GM18873 (cell line): Measurements from ENCODE around the gene RNF39.

ENCODE experiments used
- ATAC-seq: cut with Tn5 transposase; IDR thresholded peaks from one replicate; pipeline ENCODE4 v1.9.1; 2021; ENCODE audit warnings: mild to moderate bottlenecking, moderate library complexity, moderate number of reproducible peaks; ENCODE audit not compliant: unreplicated experiment, low FRiP score

Gene RNF39

DNA sequence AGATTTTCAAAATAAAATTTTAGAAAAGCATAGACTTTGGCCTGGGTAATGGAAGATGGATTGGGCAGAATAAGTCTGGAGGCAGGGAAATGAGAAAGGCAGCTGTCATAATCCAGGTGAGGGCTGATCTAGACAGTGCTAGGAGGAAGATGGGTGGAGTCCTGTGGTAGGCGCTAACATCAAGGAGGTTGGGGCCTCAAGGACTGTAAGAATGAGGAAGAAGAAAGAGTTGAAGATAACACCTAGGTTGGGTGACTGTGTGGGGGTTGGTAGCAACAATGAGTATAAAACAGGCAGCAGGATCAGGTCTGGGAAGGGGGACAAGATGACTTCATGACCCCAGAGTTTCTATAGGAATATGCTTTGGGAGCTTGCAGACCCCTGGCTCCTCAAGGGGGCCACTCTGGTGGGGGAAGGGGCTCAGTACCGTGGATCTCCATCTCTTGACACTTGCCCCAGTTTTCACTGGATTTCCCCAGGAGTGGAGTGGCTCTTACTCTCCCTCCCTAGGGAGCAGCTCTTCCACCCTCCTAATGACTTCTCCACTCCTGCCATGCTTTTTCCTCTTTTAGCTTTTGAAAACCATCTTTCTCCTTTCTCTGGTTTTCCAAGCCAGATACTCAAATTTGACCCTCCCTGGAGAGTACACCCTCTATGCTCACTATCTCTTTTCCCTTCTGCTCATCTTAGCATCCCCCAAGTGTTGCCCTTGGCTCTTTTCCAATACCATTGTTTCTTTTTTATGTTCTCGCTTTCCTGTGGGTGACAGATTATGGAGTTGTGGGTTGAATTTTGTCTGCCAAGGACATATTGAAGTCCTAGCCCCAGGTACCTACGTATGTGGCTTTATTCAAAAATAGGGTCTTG, 22.6 kb upstream of the RNF39 start:
- no peak for ATAC-seq

DNA sequence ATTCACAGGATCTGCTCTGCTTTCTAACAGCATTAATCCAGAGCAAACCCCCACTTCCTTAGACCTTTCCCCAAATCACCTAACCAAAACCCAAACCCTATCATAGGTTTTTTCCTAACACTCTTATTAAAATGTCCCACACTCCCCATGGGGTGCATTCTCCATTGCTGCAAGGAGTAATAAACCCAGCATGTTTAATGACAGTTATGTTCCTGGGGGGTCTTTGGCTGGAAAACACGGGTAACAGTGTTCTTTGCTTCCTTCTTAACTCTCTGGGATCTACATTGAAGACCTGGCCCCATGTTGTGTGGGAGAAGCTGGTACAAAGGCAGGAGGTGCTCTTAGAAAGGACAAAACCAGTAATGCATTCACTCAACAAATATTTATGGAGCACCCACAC, 21.3 kb upstream of the RNF39 start:
- ATAC-seq, result no peak

DNA sequence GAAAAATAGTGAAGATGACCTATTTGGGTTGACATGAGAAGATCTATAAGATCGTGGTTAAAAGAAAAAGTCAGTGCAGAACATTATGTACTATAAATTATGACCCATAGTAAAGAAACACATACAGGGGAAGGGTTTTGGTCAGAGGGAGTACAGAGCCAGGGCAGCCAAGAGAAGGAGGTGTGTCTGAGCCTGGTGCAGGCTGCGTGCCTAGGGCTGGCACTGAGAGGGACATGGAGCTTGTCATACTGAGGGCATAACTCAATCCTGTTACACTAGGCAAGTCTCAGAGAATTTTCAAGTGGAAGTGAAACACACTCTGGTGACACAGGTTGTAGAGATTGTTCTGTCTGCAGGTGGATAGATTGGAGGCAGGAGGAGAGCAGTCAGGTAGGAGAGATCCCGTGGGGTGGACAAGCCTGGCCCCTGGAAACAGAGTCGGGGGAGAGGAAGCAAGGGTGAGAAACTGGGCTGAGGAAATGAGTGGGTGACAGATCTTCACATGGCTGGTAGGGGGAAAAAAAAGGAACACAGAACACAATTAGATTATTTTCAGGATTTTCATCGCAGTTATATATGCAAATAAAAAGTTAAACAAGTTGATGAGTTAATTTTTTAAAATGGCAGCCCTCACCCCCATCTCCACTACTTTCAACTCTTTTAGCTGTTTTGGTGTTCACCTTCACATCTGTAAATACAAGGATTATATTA, 18.5 kb upstream of the RNF39 start:
- no peak for ATAC-seq

DNA sequence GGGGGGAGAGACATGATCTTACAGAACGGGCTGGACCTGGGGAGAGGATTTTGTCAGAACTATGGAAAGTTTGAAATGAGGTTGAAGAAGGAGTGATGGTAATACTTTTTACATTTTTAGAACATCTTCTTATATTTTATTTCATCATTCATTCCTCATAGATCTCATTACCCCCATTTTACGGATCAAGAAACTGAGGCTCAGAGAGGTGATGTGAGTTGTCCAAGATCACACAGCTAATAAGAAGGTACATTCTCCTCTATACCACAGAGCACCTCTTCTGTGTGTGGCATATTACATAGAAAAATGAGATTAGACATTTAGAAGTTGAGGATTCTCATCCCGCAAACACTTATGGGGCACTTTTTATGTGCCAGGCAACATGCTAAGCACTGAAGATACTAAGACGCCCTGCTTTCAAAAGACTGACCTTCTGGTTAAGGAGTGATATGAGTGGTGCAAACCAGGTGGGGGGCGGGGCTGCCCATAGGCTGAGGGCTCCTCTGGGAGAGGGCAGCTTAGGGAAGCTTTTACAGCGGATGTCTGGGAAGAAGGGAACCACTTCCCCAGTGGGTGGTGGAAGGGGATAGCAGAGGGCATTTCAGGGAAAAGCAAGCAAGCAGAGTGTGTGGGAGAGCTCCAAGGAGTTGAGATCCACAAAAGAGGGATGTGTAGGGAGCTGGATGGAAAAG, 17.4 kb upstream of the RNF39 start:
- ATAC-seq, result no peak

DNA sequence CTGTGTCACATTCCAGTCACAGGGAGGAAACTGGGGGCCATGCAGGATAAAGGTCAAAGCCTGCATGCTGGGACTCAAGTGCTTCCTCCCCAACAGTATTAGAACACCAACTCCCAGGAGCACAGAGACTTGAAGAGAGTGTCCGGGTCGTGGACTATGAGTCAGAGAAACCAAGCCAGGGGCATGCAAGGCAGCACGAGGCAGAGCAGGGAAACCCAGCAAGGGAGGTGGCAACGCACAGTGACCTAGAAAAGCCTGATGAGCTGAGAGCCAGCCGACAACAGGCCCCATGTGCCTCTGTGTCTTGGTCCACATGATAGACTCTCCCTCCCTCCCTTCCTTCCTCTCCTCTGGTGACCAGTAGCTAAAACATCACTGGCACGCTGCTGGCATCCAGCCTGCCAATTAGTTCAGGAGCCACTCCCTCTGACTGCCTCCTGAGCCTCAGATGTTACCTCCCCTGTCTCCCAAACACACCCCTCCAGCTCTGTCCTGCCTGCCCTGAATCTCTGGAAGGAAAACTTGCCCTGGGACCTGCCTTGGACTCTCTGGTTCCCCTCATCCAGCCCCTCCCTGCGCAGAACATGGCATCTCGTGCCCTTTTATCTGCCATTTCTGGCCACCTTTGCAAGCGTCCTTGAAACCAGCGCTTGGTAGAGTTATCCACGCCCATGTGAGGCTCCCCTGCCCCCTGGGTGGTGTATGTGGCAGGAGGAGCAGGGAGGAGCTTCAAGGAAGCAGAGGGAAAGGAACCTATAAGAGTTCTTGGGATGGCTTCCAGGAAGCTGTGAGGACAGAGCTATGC, 16.2 kb upstream of the RNF39 start:
- no peak for ATAC-seq

DNA sequence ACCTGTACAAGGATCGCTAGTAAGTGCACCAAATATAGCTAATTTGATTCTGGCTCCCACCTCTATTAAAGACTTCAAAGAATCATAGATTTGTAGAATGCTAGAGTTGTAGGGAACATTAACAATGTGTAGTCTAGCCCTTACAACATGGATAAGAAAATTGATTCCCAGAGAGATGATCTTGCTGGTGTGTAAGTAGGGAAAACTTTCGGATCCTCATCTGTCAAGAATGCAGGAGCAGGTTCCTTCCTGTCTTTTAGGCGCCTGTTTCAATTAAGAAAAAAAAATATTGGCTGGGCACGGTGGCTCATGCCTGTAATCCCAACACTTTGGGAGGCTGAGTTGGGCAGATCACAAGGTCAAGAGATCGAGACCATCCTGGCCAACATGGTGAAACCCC, 12.3 kb upstream of the RNF39 start:
- no peak for ATAC-seq

DNA sequence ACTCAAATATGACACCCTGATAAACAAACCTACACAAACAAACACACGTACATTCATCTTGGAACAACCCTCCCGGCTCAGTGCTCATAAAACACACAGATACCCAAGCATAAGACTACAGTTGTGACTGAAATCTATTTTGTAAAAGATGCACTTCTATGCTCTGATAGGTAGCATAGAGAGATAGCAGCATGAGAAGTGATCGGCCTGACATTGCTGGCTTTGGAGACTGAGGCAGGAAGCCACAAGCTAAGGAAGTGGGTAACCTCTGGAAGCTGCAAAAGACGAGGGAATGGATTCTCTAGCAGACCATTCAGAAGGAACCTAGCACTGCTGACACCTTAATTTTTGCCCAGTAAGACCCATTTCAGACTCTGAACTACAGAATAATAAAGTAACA, 1.6 kb upstream of the RNF39 start:
- ATAC-seq, result no peak

DNA sequence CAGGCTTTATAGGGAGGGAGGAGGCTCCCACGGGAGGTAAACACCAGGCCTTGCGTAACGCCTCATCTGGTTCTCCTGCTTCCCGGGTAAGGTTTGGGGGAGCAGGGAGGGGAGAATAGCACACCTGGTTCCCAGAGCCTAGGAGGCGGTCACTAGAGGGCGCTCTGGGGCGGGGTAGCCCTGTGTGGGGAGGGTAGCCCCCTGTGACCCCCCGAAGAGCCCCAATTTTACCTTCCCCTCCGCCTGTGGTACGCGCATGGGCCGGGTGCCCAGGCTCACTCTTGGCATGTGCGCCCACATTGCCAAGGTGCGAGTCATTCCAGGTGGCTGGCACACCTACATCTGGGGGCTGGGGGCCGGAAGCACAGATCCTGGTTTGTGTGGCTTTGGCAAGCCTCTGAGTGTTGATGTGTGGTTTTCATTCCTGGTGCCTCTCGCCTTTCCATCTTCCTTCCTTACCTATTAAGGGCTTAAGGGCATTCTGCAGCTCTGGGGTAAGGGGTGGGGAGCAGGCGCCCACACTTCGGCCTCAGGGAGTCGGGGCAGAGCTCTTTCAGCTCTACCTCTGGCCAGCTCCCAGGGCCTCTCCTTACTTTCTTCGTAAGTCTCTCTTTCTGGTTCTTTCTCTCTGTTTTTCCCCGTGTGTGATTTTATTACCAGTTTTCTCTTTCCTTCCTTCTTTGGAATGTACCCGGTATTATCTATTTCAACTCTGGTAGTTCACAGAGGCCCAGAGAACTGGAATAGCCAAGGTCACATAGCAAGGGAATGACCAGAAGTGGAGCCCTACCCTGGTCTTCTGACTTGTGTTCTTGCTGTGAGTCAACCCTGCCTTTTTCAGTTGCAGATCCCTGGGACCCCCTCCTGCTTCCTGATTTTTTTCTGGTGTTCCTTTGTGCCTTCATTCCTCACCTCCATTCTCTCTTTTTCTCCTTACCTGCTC, 492 bp upstream of the RNF39 start:
- no peak for ATAC-seq

DNA sequence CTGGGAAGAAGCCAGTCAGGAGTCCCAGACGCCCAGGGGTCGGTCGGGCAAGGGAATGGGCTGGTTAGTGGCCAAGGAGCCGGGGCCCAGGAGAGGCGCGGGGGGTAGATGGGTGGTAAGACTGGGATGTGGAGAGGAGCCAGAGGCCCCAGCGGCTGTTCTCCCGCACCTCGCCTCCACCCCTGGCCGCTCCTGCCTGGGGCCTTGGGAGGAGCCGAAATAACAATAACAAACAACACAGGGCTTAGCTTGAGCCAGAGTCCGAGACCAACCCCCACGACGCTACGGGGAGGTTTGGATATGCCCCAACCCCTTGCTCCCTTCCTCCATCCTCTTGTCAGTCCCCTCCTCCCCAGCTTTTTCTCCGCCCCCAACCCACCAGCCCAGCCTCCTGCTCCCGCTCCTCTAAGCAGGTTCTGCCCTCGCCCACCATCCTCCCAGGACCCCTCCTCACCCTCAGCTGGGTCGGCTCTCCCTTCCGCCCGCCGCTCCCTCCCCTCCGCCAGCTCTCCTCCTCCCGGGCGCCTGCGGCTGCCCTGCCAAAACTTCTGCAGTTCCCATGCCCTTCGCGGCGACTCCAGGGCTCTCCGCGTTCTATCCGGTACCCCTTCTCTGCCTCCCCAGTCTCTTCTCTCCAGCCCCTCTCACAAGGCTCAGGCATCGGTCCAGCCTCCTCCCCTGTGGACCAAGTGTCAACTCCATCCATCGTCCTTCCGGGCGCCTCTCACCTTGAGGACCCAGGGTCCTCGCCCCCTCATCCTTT, 1.1 kb downstream of the RNF39 start:
- no peak for ATAC-seq

DNA sequence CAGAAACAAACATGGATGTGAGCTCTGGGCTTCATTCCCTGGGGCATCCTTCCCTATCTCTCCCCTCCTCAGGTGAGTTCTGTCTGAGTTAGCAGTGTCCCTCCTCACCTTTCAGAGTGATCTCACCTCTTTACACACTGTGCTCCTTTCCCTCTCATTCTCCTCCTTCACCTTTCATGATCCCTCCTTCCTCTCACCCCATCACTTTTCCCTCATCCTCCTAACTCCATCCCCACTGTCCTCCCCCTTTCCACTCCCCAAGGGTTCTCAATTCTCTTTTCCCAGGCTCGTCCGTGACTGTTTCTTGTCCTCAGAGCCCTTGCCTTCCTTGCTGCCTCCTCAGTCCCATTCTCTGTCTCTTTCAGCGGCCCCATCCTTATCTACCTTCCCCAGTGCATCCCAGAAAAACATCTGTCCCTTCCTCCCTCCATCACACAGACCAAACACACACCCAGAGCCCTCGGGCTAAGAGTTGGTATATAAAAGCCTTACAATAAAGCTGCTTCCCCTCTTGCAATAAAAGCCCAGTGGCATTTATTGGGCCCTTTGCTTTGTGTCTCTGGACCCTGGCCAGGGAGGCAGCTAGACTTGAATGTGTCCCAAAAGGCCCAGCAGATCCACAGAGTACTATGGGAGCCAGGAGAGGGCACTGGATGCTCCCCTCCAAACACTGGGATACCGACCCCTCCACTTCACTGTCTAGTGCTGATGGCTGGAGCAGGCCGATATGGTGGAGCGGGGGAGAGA, 1.9 kb downstream of the RNF39 start:
- ATAC-seq, result no peak

DNA sequence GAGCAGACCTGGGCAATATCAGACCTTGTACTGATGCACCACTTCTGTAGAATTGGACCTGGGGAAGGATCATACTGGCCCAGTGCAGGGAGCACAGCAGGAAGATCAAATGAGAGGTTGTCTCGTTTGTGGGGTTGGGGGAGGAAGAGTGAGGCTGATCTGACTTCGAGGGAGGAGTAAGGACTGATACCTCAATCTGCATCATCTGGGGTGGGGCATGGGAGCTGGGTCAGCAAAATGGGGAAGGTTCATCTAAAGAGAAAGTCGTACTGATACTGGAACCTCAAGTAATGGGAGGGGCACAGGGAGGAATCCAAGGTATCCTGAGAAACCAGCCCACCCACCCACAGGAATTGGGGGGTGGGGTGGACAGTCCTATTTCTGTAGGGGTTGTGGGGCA, 3.7 kb downstream of the RNF39 start:
- ATAC-seq, result no peak

DNA sequence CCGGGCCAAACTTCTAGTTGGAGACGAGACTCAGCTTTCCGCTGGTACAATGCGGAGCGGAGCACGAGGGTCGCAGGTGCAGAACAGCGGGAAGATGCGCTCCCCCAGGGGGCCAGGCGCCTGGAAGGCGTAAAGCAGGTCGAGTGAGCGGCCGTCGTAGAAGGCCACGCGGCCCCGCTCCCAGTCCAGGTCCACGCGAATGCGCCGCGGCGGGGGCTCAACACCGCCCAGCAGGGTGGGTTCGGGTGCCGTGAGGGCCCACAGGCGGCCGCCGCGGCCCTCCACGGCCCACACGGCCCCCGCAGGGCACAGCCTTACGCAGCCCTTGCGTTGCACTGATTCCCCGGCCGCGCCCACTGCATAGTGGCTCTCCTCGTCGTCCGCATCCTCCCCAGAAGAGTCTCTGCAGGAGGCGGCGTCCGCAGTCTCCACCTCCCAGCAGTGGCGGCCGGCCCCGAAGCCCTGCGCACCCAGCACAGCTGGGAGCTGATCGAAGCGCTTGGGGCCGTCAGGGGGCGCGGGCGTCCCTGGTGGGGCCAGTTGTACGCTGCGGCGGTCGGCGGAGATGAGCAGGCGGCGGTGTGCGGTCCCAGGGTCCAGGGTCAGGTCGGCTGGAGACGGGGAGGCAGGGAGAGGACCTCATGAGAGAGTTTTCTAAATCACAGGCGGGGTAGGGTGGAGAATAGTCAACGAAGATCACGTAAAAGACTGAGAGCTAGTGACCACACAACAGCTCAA, 4.3 kb downstream of the RNF39 start:
- ATAC-seq, result no peak

DNA sequence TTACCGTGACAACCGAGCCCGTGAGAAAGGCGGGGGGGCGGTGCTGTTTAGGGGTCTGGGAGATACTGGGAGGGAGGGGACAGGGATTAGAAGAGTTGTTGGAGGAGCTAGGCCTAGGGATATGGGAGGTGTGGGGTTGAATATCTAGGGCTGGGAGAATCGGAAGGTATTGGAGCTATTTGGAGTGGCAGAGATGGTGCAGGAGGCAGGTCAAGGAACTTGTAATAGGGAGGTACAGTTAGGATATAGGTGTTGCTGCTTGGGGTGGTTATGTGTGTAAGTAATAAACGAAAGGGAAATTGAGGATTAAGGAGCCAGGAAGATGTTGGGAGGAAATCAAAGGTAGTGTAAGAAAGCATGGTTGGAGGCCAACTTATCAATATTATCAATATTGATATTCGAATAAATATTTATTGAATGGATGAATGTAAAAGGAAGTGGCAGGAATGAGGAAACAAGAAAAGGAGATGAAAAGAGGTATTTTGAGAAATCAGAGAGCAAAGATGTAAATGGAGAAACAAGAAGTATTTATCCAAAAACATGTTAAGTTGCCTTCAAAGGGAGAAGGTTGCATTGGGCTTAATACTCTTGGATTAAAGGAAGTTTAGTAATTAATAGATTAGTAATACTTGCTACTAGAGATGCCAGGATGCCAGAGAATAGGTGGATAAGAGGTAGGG, 8.0 kb downstream of the RNF39 start:
- no peak for ATAC-seq

DNA sequence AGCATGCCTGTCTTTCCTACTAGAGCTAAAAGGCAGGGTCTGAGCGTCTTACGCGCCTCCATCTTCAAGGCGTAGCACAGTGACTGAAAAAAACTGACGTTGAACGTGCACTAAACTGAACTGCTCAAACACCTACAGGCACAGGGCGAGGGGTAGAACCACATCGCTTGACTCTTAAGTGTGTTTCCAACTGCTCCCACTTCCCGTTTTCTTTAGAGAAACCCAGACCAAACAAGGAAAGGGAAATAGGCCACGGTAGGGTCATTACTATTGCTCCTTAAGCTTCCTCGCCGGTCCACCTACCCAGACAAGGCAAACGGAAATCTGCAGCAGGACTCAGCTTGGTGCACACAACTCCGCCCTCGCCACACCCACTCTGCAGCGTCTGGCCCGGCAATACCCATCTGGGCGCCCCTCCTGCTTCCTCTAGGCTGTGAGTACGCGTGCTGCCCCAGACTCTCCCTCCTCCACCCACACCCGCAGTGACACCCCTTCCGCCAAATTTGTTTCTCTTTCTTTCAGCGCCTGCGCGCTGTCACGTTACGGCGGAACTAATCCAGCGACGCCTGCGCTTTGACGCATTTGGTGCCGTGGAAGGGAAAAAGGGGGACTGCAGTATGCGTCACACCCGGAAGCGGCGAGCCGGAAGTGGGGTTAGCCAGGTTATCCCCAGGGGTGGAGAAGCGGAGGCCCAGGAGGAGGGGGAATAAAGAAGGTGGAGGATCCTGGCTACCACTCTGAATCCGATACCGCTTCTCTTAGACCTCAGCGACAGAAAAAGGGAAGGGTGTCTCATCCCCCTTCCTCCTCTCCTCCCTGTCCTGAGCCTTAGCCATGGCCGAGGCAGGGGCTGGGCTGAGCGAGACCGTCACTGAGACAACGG, 8.8 kb downstream of the RNF39 start, which contains the start of gene PPP1R11:
PPP1R11 (plus strand) TSS at position 622 of the 883 bp plus-strand sequence; CDS start at position 835, 213 bp downstream.
- ATAC-seq, result peak; percentile 91

DNA sequence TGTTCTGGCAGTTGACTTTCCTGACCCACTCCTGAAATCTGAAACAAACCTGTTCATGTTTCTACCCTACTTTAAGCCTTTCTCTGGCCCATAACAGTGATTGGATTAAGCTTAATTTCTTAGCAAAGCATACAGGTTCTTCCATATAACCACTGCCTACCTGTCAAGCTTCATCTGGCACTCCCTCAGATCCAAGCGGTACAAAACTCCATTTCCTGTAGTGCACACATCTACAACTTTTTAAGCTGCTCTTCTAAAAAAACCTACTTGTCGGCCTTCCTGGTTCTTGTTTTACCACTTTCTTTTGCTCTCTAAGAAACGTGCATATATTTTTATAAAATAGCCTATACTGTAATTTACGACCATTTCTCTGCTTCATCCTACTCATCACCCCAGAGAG, 9.5 kb downstream of the RNF39 start:
- ATAC-seq, result no peak

DNA sequence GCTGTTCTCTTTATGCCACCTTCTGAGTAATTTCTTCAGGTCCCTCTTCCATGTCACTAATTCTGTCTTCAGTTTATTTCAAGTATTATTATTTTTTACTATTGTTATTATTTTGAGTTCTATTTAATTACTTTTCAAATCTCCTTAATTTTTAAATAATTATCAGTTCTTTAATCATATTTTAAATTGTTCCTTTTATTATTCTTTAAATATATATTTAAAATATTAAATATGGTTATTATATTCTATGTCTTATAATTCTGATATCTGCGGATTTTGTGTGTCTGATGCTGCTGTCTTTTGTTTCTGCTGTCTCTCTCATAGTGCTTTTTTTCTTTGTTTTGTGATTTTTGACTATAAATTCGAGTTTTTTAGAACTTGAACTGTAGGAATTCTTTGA, 12.3 kb downstream of the RNF39 start:
- ATAC-seq, result no peak
